H9 (cell line): ENCODE measurements around the gene TGM3. TPM values are rescaled to one million over a fixed set of nuclear protein-coding genes. Genes with fewer than 3 reads are reported as not detected.

Experiments
- DNase-seq: peaks from one replicate; pipeline ENCODE4 v3.0.0-alpha.2; 2017
- H2AFZ ChIP-seq: one replicate; pipeline ENCODE4 v1.6.1; 2013; ENCODE audit warnings: mild to moderate bottlenecking, low read length, control low read depth, moderate library complexity
- H2AK5ac ChIP-seq: 2 replicates; pipeline ENCODE4 v1.6.1; 2013; ENCODE audit warnings: low read length, control low read depth, mixed read lengths; ENCODE audit not compliant: insufficient read length
- H2BK120ac ChIP-seq: one replicate; pipeline ENCODE4 v1.6.1; 2013; ENCODE audit warnings: low read depth, mild to moderate bottlenecking, low read length, control low read depth, inconsistent platforms; ENCODE audit not compliant: poor library complexity, severe bottlenecking
- H2BK12ac ChIP-seq: 2 replicates; pipeline ENCODE4 v1.6.1; 2013; ENCODE audit warnings: low read length, control low read depth, mixed read lengths, low read depth; ENCODE audit not compliant: insufficient read length
- H2BK15ac ChIP-seq: 2 replicates; pipeline ENCODE4 v1.6.1; 2013; ENCODE audit warnings: low read depth, low read length, control low read depth
- H2BK20ac ChIP-seq: one replicate; pipeline ENCODE4 v1.6.1; 2013; ENCODE audit warnings: low read depth, mild to moderate bottlenecking, low read length, control low read depth, inconsistent platforms; ENCODE audit not compliant: poor library complexity, severe bottlenecking
- H2BK5ac ChIP-seq: 2 replicates; pipeline ENCODE4 v1.6.1; 2013; ENCODE audit warnings: low read length, control low read depth, mixed read lengths; ENCODE audit not compliant: insufficient read length
- H3K14ac ChIP-seq: 2 replicates; pipeline ENCODE4 v1.6.1; 2013; ENCODE audit warnings: low read length, control low read depth; ENCODE audit not compliant: insufficient read depth
- H3K18ac ChIP-seq: 2 replicates; pipeline ENCODE4 v1.6.1; 2013; ENCODE audit warnings: low read depth, mild to moderate bottlenecking, mixed read lengths, low read length, control low read depth; ENCODE audit not compliant: insufficient read length
- H3K23ac ChIP-seq: 2 replicates; pipeline ENCODE4 v1.6.1; 2013; ENCODE audit warnings: low read length, control low read depth, mixed read lengths, low read depth; ENCODE audit not compliant: insufficient read length
- H3K23me2 ChIP-seq: 2 replicates; pipeline ENCODE4 v1.6.1; 2013; ENCODE audit warnings: low read depth, mild to moderate bottlenecking, mixed read lengths, low read length, control low read depth; ENCODE audit not compliant: insufficient read length, poor library complexity, severe bottlenecking
- H3K27ac ChIP-seq: 2 replicates; pipeline ENCODE4 v1.5.1; 2013; ENCODE audit warnings: low read length, control low read depth, mixed read lengths, low read depth; ENCODE audit not compliant: insufficient read length
- H3K27me3 ChIP-seq: 2 replicates; pipeline ENCODE4 v1.6.1; 2013; ENCODE audit warnings: low read length, control low read depth, inconsistent platforms; ENCODE audit not compliant: insufficient read depth
- H3K4ac ChIP-seq: 2 replicates; pipeline ENCODE4 v1.6.1; 2013; ENCODE audit warnings: low read depth, mild to moderate bottlenecking, control low read depth, inconsistent platforms, low read length, moderate library complexity
- H3K4me1 ChIP-seq: 2 replicates; pipeline ENCODE4 v1.6.1; 2013; ENCODE audit warnings: low read length, control low read depth, inconsistent platforms; ENCODE audit not compliant: insufficient read depth
- H3K4me2 ChIP-seq: 2 replicates; pipeline ENCODE4 v1.6.1; 2013; ENCODE audit warnings: low read length, control low read depth, mixed read lengths; ENCODE audit not compliant: insufficient read length, insufficient read depth
- H3K56ac ChIP-seq: 2 replicates; pipeline ENCODE4 v1.6.1; 2013; ENCODE audit warnings: low read depth, mild to moderate bottlenecking, mixed read lengths, low read length, control low read depth; ENCODE audit not compliant: insufficient read length
- H3K79me1 ChIP-seq: 2 replicates; pipeline ENCODE4 v1.6.1; 2013; ENCODE audit warnings: low read depth, mild to moderate bottlenecking, moderate library complexity, low read length, control low read depth, inconsistent platforms; ENCODE audit not compliant: insufficient read depth, poor library complexity, severe bottlenecking
- H3K79me2 ChIP-seq: 2 replicates; pipeline ENCODE4 v1.6.1; 2013; ENCODE audit warnings: low read length, control low read depth, inconsistent platforms; ENCODE audit not compliant: insufficient read depth
- H3K9ac ChIP-seq: 2 replicates; pipeline ENCODE4 v1.6.1; 2013; ENCODE audit warnings: low read length, control low read depth, mixed read lengths; ENCODE audit not compliant: insufficient read length; ENCODE audit errors: extremely low read depth
- H3K9me3 ChIP-seq: one replicate; pipeline ENCODE4 v1.6.1; 2013; ENCODE audit warnings: low read depth, low read length, inconsistent platforms; ENCODE audit not compliant: control insufficient read depth
- H3T11ph ChIP-seq: one replicate; pipeline ENCODE4 v1.6.1; 2013; ENCODE audit warnings: mild to moderate bottlenecking, low read length, control low read depth, inconsistent platforms
- H4K20me1 ChIP-seq: one replicate; pipeline ENCODE4 v1.6.1; 2013; ENCODE audit not compliant: control insufficient read depth, insufficient read length, insufficient read depth
- H4K5ac ChIP-seq: 2 replicates; pipeline ENCODE4 v1.6.1; 2013; ENCODE audit warnings: low read depth, mild to moderate bottlenecking, mixed read lengths, low read length, control low read depth; ENCODE audit not compliant: insufficient read length
- H4K8ac ChIP-seq: replicated peaks from 2 replicates; pipeline ENCODE4 v1.6.1; 2013; ENCODE audit warnings: low read length, control low read depth, mixed read lengths, low read depth; ENCODE audit not compliant: insufficient read length
- H4K91ac ChIP-seq: 2 replicates; pipeline ENCODE4 v1.6.1; 2013; ENCODE audit warnings: low read depth, mild to moderate bottlenecking, moderate library complexity, mixed read lengths, low read length, control low read depth; ENCODE audit not compliant: insufficient read length
- H3K27ac Mint-ChIP-seq, 3 experiments: 2 replicates in 2 of 3; 3 replicates in 1 of 3; pipeline ENCODE4 v1.8.0; 2020 to 2021; ENCODE audit warnings: mixed read lengths in 3 of 3, mild to moderate bottlenecking in 1 of 3, moderate library complexity in 1 of 3
- H3K27me3 Mint-ChIP-seq: 2 replicates; pipeline ENCODE4 v1.8.0; 2021; ENCODE audit warnings: low read depth, mild to moderate bottlenecking, moderate library complexity, mixed read lengths
- H3K36me3 Mint-ChIP-seq, 3 experiments: 2 replicates in 2 of 3; 3 replicates in 1 of 3; pipeline ENCODE4 v1.8.0; 2020 to 2021; ENCODE audit warnings: low read depth in 3 of 3, mixed read lengths in 3 of 3; ENCODE audit not compliant: insufficient read depth in 1 of 3
- H3K4me1 Mint-ChIP-seq, 2 experiments: 2 replicates each; pipeline ENCODE4 v1.8.0; 2020; ENCODE audit warnings: mixed read lengths in 2 of 2
- H3K4me3 Mint-ChIP-seq, 2 experiments: 2 replicates in 1 of 2; 3 replicates in 1 of 2; pipeline ENCODE4 v1.8.0; 2020 to 2021; ENCODE audit warnings: mild to moderate bottlenecking in 2 of 2, mixed read lengths in 2 of 2, moderate library complexity in 1 of 2
- H3K9me3 Mint-ChIP-seq, 2 experiments: 2 replicates in 1 of 2; 3 replicates in 1 of 2; pipeline ENCODE4 v1.8.0; 2020; ENCODE audit warnings: mild to moderate bottlenecking in 2 of 2, mixed read lengths in 2 of 2, moderate library complexity in 1 of 2
- whole genome bisulfite sequencing: extraction: QIAGEN DNeasy Blood & Tissue Kit; methylation state at CpG from one replicate; pipeline ENCODE4 v1.1.7; 2013; ENCODE audit warnings: missing lambda C conversion rate, low lambda C conversion rate, mixed read lengths; ENCODE audit not compliant: insufficient read length; ENCODE audit errors: extremely low coverage; 5-methylcytosine and 5-hydroxymethylcytosine counted together
- total RNA-seq: library from RNA; stranded (reverse); gene quantifications from 2 replicates; pipeline ENCODE4 v1.2.1, GENCODE V29; 2021
- TF ChIP-seq, protein P1 (sequence below): fragments of 200-600 bp; sonication (generic); conservative IDR thresholded peaks from 3 replicates; pipeline ENCODE4 v1.8.0; 2021; ENCODE audit warnings: antibody characterized with exemption, mild to moderate bottlenecking

TGM3 gene
- total RNA-seq, 1 experiment from 2014 or later: not detected

DNA sequence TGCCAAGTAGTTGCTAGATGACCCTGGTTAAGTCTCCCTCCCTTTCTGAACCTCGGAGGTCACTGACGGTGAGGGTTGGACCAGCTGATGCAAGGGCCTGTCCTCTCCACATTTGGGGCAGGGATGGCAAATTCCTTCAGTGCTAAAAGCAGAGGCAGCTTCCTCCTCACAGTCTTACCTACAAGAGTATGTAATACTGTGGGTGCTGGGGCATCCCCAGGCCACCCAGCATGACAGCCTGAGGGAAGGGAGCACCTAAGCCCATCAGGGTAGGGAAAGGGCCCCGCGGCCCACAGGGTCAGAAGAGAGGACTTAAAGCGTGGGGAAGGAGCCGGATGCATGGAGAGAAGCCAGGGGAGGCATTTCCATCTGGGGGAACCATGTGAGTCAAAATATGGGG lies 38.0 kb downstream of the TGM3 start:
- no peak overlapping the region for H2BK5ac ChIP-seq
- H3K56ac ChIP-seq: no peak overlapping the region
- no peak for DNase-seq
- no peak overlapping the region for H3K4me3 Mint-ChIP-seq
- H3K4me2 ChIP-seq: no peak overlapping the region
- H3K27me3 Mint-ChIP-seq: peaks cover 10% of the 10 kb centered on the region
- H3K27ac ChIP-seq: no peak overlapping the region
- H3K9ac ChIP-seq: no peak overlapping the region
- no peak overlapping the region for H2BK12ac ChIP-seq
- H3K23ac ChIP-seq: no peak overlapping the region
- WGBS: no CpG with 5 or more reads among the region's 6 CpGs
- no peaks in the 10 kb centered on the region for H3K9me3 ChIP-seq
- no peak overlapping the region for H4K91ac ChIP-seq
- H3K79me2 ChIP-seq: no peaks in the 10 kb centered on the region
- H3K14ac ChIP-seq: no peak overlapping the region
- no peak overlapping the region for H2BK120ac ChIP-seq
- H4K5ac ChIP-seq: no peak overlapping the region
- H3K4ac ChIP-seq: no peak overlapping the region
- H3K9me3 Mint-ChIP-seq: no peaks in the 10 kb centered on the region
- no peak overlapping the region for H3T11ph ChIP-seq
- H3K36me3 Mint-ChIP-seq: no peaks in the 10 kb centered on the region
- no peaks in the 10 kb centered on the region for H3K23me2 ChIP-seq
- H2BK20ac ChIP-seq: no peak overlapping the region
- H2AK5ac ChIP-seq: no peak overlapping the region
- no peaks in the 10 kb centered on the region for H3K27me3 ChIP-seq
- H2AFZ ChIP-seq: no peak overlapping the region
- no peaks in the 10 kb centered on the region for H3K79me1 ChIP-seq
- no peak overlapping the region for H4K8ac ChIP-seq
- H4K20me1 ChIP-seq: no peaks in the 10 kb centered on the region
- H3K18ac ChIP-seq: no peak overlapping the region
- no peak overlapping the region for H2BK15ac ChIP-seq
- peaks cover 11 to 15% of the 10 kb centered on the region in 2 experiments for H3K4me1 Mint-ChIP-seq
- TF ChIP-seq, protein P1, sequence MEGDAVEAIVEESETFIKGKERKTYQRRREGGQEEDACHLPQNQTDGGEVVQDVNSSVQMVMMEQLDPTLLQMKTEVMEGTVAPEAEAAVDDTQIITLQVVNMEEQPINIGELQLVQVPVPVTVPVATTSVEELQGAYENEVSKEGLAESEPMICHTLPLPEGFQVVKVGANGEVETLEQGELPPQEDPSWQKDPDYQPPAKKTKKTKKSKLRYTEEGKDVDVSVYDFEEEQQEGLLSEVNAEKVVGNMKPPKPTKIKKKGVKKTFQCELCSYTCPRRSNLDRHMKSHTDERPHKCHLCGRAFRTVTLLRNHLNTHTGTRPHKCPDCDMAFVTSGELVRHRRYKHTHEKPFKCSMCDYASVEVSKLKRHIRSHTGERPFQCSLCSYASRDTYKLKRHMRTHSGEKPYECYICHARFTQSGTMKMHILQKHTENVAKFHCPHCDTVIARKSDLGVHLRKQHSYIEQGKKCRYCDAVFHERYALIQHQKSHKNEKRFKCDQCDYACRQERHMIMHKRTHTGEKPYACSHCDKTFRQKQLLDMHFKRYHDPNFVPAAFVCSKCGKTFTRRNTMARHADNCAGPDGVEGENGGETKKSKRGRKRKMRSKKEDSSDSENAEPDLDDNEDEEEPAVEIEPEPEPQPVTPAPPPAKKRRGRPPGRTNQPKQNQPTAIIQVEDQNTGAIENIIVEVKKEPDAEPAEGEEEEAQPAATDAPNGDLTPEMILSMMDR: no peak
- H3K27ac Mint-ChIP-seq: 0 out of 7 replicates have a peak overlapping the region, but pooled peaks of 1 of the 3 experiments have one; percentile 10
- H3K4me1 ChIP-seq: 0 out of 2 replicates have a peak, but pooled peaks cover 2% of the 10 kb centered on the region
